Measurements from ENCODE around the gene ABTB2. TPM values are rescaled to one million over a fixed set of nuclear protein-coding genes. Genes with fewer than 3 reads are reported as not detected.
"Not testable (repeated sequence)": the region's sequence is repeated elsewhere in the genome, so short reads cannot be mapped to it uniquely, and the experiment has no call there.

Gene ABTB2
- total RNA-seq, 1 donor from 2014 or later, result 24.7 TPM

GRCh38 chr11:34222030-34222429, 135.8 kb downstream of the ABTB2 start:
- Histone ChIP-seq H3K9me3 (replicated peaks) (no peaks in the 10 kb centered on the region), H3K4me1 (peaks cover 30% of the 10 kb centered on the region), H3K36me3 (no peaks in the 10 kb centered on the region), H3K27me3 (ENCODE audit: low read depth) (no peaks in the 10 kb centered on the region), H3K27ac (replicated peaks) (peak overlapping the region; percentile 75), H3K4me3 (no peak overlapping the region)
- intact Hi-C loops (cut with micrococcal nuclease), result no loop called here
- no peak for DNase-seq
- no peak for TF ChIP-seq CTCF (IDR thresholded peaks at IDR 0.05; ENCODE audit: borderline replicate concordance)

GRCh38 chr11:34219941-34220370, 137.9 kb downstream of the ABTB2 start:
- Histone ChIP-seq H3K27ac (replicated peaks) (peak overlapping the region; percentile 58), H3K4me1 (peaks cover 30% of the 10 kb centered on the region)

GRCh38 chr11:34219279-34219678, 138.5 kb downstream of the ABTB2 start:
- intact Hi-C loops (cut with micrococcal nuclease), result no loop called here

More at GRCh38 chr11:34219941-34220370, 137.9 kb downstream of the ABTB2 start:
- DNase-seq, result peak; percentile 54
- Histone ChIP-seq H3K4me3 (no peak overlapping the region), H3K9me3 (replicated peaks) (no peaks in the 10 kb centered on the region), H3K27me3 (ENCODE audit: low read depth) (no peaks in the 10 kb centered on the region), H3K36me3 (no peaks in the 10 kb centered on the region)
- intact Hi-C loops (cut with micrococcal nuclease), result no loop called here
- no peak for TF ChIP-seq CTCF (IDR thresholded peaks at IDR 0.05; ENCODE audit: borderline replicate concordance)

GRCh38 chr11:34218756-34219155, 139.1 kb downstream of the ABTB2 start:
- intact Hi-C loops (cut with micrococcal nuclease), result not testable (repeated sequence)

More at GRCh38 chr11:34219279-34219678, 138.5 kb downstream of the ABTB2 start:
- Histone ChIP-seq H3K4me3 (no peak overlapping the region), H3K27me3 (ENCODE audit: low read depth) (no peaks in the 10 kb centered on the region), H3K9me3 (replicated peaks) (no peaks in the 10 kb centered on the region), H3K36me3 (no peaks in the 10 kb centered on the region), H3K27ac (replicated peaks) (peak overlapping the region; percentile 58), H3K4me1 (peaks cover 35% of the 10 kb centered on the region)
- TF ChIP-seq CTCF (IDR thresholded peaks at IDR 0.05; ENCODE audit: borderline replicate concordance), result no peak
- no peak for DNase-seq

GRCh38 chr11:34218067-34218466, 139.7 kb downstream of the ABTB2 start:
- DNase-seq, result no peak
- TF ChIP-seq CTCF (IDR thresholded peaks at IDR 0.05; ENCODE audit: borderline replicate concordance), result no peak
- no peaks in the 10 kb centered on the region for H3K27me3 ChIP-seq (ENCODE audit: low read depth)
- peaks cover 31% of the 10 kb centered on the region for H3K4me1 ChIP-seq
- no peaks in the 10 kb centered on the region for H3K36me3 ChIP-seq
- H3K27ac ChIP-seq (replicated peaks), result no peak overlapping the region
- no peak overlapping the region for H3K4me3 ChIP-seq
- intact Hi-C loops (cut with micrococcal nuclease), result no loop called here
- no peaks in the 10 kb centered on the region for H3K9me3 ChIP-seq (replicated peaks)

More at GRCh38 chr11:34218756-34219155, 139.1 kb downstream of the ABTB2 start:
- H3K4me3 ChIP-seq; H3K9me3 ChIP-seq (replicated peaks); DNase-seq; H3K36me3 ChIP-seq; H3K27me3 ChIP-seq (ENCODE audit: low read depth); H3K27ac ChIP-seq (replicated peaks): not testable (repeated sequence)
- peaks cover 35% of the 10 kb centered on the region for H3K4me1 ChIP-seq

- H3K36me3 ChIP-seq, result no peaks in the 10 kb centered on the region
- DNase-seq, result no peak
- H3K27ac ChIP-seq (replicated peaks), result no peak overlapping the region
- H3K27me3 ChIP-seq (ENCODE audit: low read depth), result no peaks in the 10 kb centered on the region
- no peaks in the 10 kb centered on the region for H3K9me3 ChIP-seq (replicated peaks)
- H3K4me3 ChIP-seq, result no peak overlapping the region
- intact Hi-C loops (cut with micrococcal nuclease), result no loop called here
- peaks cover 22% of the 10 kb centered on the region for H3K4me1 ChIP-seq
- TF ChIP-seq CTCF (IDR thresholded peaks at IDR 0.05; ENCODE audit: borderline replicate concordance), result no peak
Observed at GRCh38 chr11:34216706-34217105, 141.1 kb downstream of the ABTB2 start.
